NT2/D1 (cell line): Measurements from ENCODE around the gene MRTFB.

Source experiments
- SUZ12 ChIP-seq: IDR thresholded peaks from 2 replicates; pipeline ENCODE4 v1.6.1; 2011; ENCODE audit not compliant: insufficient read length, insufficient read depth; ENCODE audit errors: extremely low read depth
- YY1 ChIP-seq: IDR thresholded peaks from 2 replicates; pipeline ENCODE4 v1.6.1; 2011; ENCODE audit not compliant: insufficient read length, insufficient read depth
- ZNF274 ChIP-seq: IDR thresholded peaks from 2 replicates; pipeline ENCODE4 v1.6.1; 2011; ENCODE audit warnings: mild to moderate bottlenecking, low read depth, low read length

GRCh38 chr16:14051103-14051729 lies 19.9 kb upstream of the MRTFB start:
- TF ChIP-seq YY1 = no peak
- TF ChIP-seq SUZ12 = no peak
- no peak for TF ChIP-seq ZNF274
